IPS DF 6.9 (cell line): Measurements from ENCODE around the gene ADCY3.
A peak's percentile ranks its signal among the peaks of the same experiment; 100 is the strongest.

Source experiments
- DNase-seq: peaks from one replicate; pipeline ENCODE4 v3.0.0-alpha.2; 2013; ENCODE audit warnings: low read depth, low spot score
- H3K27ac ChIP-seq: one replicate; pipeline ENCODE4 v1.5.1; 2013; ENCODE audit warnings: low read length, control low read depth
- H3K27me3 ChIP-seq: 2 replicates; pipeline ENCODE4 v1.6.1; 2013; ENCODE audit warnings: mild to moderate bottlenecking, low read length; ENCODE audit not compliant: control insufficient read depth, insufficient read depth
- H3K36me3 ChIP-seq: 2 replicates; pipeline ENCODE4 v1.6.1; 2013; ENCODE audit warnings: low read length; ENCODE audit not compliant: control insufficient read depth, insufficient read depth
- H3K4me1 ChIP-seq: 2 replicates; pipeline ENCODE4 v1.6.1; 2013; ENCODE audit warnings: low read length; ENCODE audit not compliant: control insufficient read depth, insufficient read depth
- H3K4me3 ChIP-seq: 2 replicates; pipeline ENCODE4 v1.5.1; 2013; ENCODE audit warnings: mild to moderate bottlenecking, low read length
- H3K9me3 ChIP-seq: 2 replicates; pipeline ENCODE4 v1.6.1; 2013; ENCODE audit warnings: low read length, inconsistent platforms; ENCODE audit not compliant: control insufficient read depth, insufficient read depth
- WGBS: extraction: QIAGEN DNeasy Blood & Tissue Kit; methylation state at CpG from one replicate; pipeline ENCODE4 v1.1.7; 2013; ENCODE audit warnings: mixed read lengths, missing lambda C conversion rate; ENCODE audit not compliant: insufficient read length, insufficient coverage; 5-methylcytosine and 5-hydroxymethylcytosine counted together

ADCY3 gene

GRCh38 chr2:24926602-24927252 is 6.7 kb upstream of the ADCY3 start:
- Histone ChIP-seq H3K4me3 (no peak overlapping the region), H3K4me1 (0 out of 2 replicates have a peak, but pooled peaks cover 1% of the 10 kb centered on the region), H3K27me3 (no peaks in the 10 kb centered on the region), H3K36me3 (no peaks in the 10 kb centered on the region; the same call in 1 of the 2 replicates), H3K27ac (no peak overlapping the region), H3K9me3 (no peaks in the 10 kb centered on the region)
- no CpG with 5 or more reads among the region's 33 CpGs for WGBS
- DNase-seq = no peak

GRCh38 chr2:24926220-24926601 is 6.2 kb upstream of the ADCY3 start:
- Histone ChIP-seq H3K27me3 (no peaks in the 10 kb centered on the region), H3K27ac (no peak overlapping the region), H3K4me1 (0 out of 2 replicates have a peak, but pooled peaks cover 1% of the 10 kb centered on the region), H3K9me3 (no peaks in the 10 kb centered on the region), H3K4me3 (no peak overlapping the region), H3K36me3 (no peaks in the 10 kb centered on the region; the same call in 1 of the 2 replicates)
- no peak for DNase-seq
- WGBS = no CpG with 5 or more reads among the region's 14 CpGs

- no peaks in the 10 kb centered on the region for H3K9me3 ChIP-seq
- H3K27ac ChIP-seq = no peak overlapping the region
- no peaks in the 10 kb centered on the region; the same call in 1 of the 2 replicates for H3K27me3 ChIP-seq
- DNase-seq = no peak
- H3K36me3 ChIP-seq = no peaks in the 10 kb centered on the region; the same call in 1 of the 2 replicates
- no peak overlapping the region for H3K4me3 ChIP-seq
- H3K4me1 ChIP-seq = peaks cover 1% of the 10 kb centered on the region; the same call in 1 of the 2 replicates
- 100% methylated on average over 9 of the region's 10 CpGs for WGBS
Measured at GRCh38 chr2:24925815-24926214, 5.8 kb upstream of the ADCY3 start.

GRCh38 chr2:24924732-24925131 is 4.7 kb upstream of the ADCY3 start:
- no peak for DNase-seq

GRCh38 chr2:24924266-24924665 is 4.2 kb upstream of the ADCY3 start:
- Histone ChIP-seq H3K36me3 (no peaks in the 10 kb centered on the region; the same call in 1 of the 2 replicates), H3K27me3 (no peaks in the 10 kb centered on the region; the same call in 1 of the 2 replicates), H3K27ac (no peak overlapping the region), H3K4me3 (no peak overlapping the region), H3K9me3 (no peaks in the 10 kb centered on the region), H3K4me1 (peaks cover 1% of the 10 kb centered on the region; the same call in 1 of the 2 replicates)
- no CpG with 5 or more reads among the region's 5 CpGs for WGBS
- no peak for DNase-seq

More at GRCh38 chr2:24924732-24925131, 4.7 kb upstream of the ADCY3 start:
- Histone ChIP-seq H3K27ac (no peak overlapping the region), H3K27me3 (no peaks in the 10 kb centered on the region; the same call in 1 of the 2 replicates), H3K9me3 (no peaks in the 10 kb centered on the region), H3K4me1 (peaks cover 1% of the 10 kb centered on the region; the same call in 1 of the 2 replicates), H3K36me3 (no peaks in the 10 kb centered on the region; the same call in 1 of the 2 replicates), H3K4me3 (no peak overlapping the region)
- WGBS = no CpG with 5 or more reads among the region's 6 CpGs

GRCh38 chr2:24923106-24923505 is 3.1 kb upstream of the ADCY3 start:
- Histone ChIP-seq H3K27ac (no peak overlapping the region), H3K9me3 (no peaks in the 10 kb centered on the region), H3K4me1 (peaks cover 1% of the 10 kb centered on the region; the same call in 1 of the 2 replicates), H3K36me3 (peaks cover 3% of the 10 kb centered on the region; the same call in 1 of the 2 replicates), H3K27me3 (no peaks in the 10 kb centered on the region; the same call in 1 of the 2 replicates), H3K4me3 (no peak overlapping the region)
- DNase-seq = no peak
- WGBS = no CpG with 5 or more reads among the region's 10 CpGs

GRCh38 chr2:24922556-24922955 is 2.5 kb upstream of the ADCY3 start:
- H3K27ac ChIP-seq = no peak overlapping the region
- no peaks in the 10 kb centered on the region for H3K9me3 ChIP-seq
- no peaks in the 10 kb centered on the region; the same call in 1 of the 2 replicates for H3K27me3 ChIP-seq
- WGBS = no CpG with 5 or more reads among the region's 1 CpG
- H3K36me3 ChIP-seq = peaks cover 3% of the 10 kb centered on the region; the same call in 1 of the 2 replicates
- H3K4me1 ChIP-seq = no peaks in the 10 kb centered on the region; the same call in 1 of the 2 replicates
- no peak overlapping the region for H3K4me3 ChIP-seq
- no peak for DNase-seq

- peak overlapping the region; percentile 69; the same call in 1 of the 2 replicates for H3K4me3 ChIP-seq
- H3K27ac ChIP-seq = no peak overlapping the region
- no peaks in the 10 kb centered on the region; the same call in 1 of the 2 replicates for H3K4me1 ChIP-seq
- H3K9me3 ChIP-seq = no peaks in the 10 kb centered on the region
- no peaks in the 10 kb centered on the region; the same call in 1 of the 2 replicates for H3K27me3 ChIP-seq
- no CpG with 5 or more reads among the region's 13 CpGs for WGBS
- DNase-seq = no peak
- 0 out of 2 replicates have a peak, but pooled peaks cover 3% of the 10 kb centered on the region for H3K36me3 ChIP-seq
Measured at GRCh38 chr2:24920809-24921441, 888 bp upstream of the ADCY3 start.

GRCh38 chr2:24919506-24920097 is 435 bp downstream of the ADCY3 start:
- H3K36me3 ChIP-seq = 0 out of 2 replicates have a peak, but pooled peaks cover 3% of the 10 kb centered on the region
- no peak overlapping the region for H3K27ac ChIP-seq
- H3K9me3 ChIP-seq = no peaks in the 10 kb centered on the region
- no peak for DNase-seq
- WGBS = no CpG with 5 or more reads among the region's 76 CpGs
- H3K27me3 ChIP-seq = no peaks in the 10 kb centered on the region; the same call in 1 of the 2 replicates
- no peaks in the 10 kb centered on the region; the same call in 1 of the 2 replicates for H3K4me1 ChIP-seq
- H3K4me3 ChIP-seq = peak overlapping the region; percentile 69

- DNase-seq = no peak
- no CpG with 5 or more reads among the region's 13 CpGs for WGBS
Measured at GRCh38 chr2:24919037-24919505, 966 bp downstream of the ADCY3 start.

More at GRCh38 chr2:24919037-24919505, 966 bp downstream of the ADCY3 start:
- 0 out of 2 replicates have a peak, but pooled peaks cover 3% of the 10 kb centered on the region for H3K36me3 ChIP-seq
- H3K27me3 ChIP-seq = no peaks in the 10 kb centered on the region; the same call in 1 of the 2 replicates
- H3K4me1 ChIP-seq = no peaks in the 10 kb centered on the region; the same call in 1 of the 2 replicates
- no peak overlapping the region for H3K27ac ChIP-seq
- H3K9me3 ChIP-seq = no peaks in the 10 kb centered on the region
- H3K4me3 ChIP-seq = peak overlapping the region; percentile 69; the same call in 1 of the 2 replicates
